K562 (cell line): Measurements from ENCODE around the gene ANAPC2. TPM values are rescaled to one million over a fixed set of nuclear protein-coding genes. Genes with fewer than 3 reads are reported as not detected.
A peak's percentile ranks its signal among the peaks of the same experiment; 100 is the strongest.

Experiments used
- ESRRB ChIP-seq: fragments of 250-450 bp; sonication (Bioruptor Pico); IDR thresholded peaks from 2 replicates; pipeline ENCODE4 v1.5.0; 2020; ENCODE audit warnings: mild to moderate bottlenecking, moderate library complexity, borderline replicate concordance
- KHSRP ChIP-seq: fragments of 450-650 bp; IDR thresholded peaks from 2 replicates; pipeline ENCODE4 v1.6.1; 2017
- NUFIP1 ChIP-seq: fragments of 450-650 bp; IDR thresholded peaks from 2 replicates; pipeline ENCODE4 v1.6.1; 2018; ENCODE audit not compliant: partially characterized antibody
- PHF20 ChIP-seq: fragments of 450-650 bp; IDR thresholded peaks from 2 replicates; pipeline ENCODE4 v1.6.1; 2018; ENCODE audit not compliant: partially characterized antibody
- PHTF2 ChIP-seq: fragments of 250-450 bp; sonication (Bioruptor Pico); IDR thresholded peaks from 2 replicates; pipeline ENCODE4 v1.5.0; 2021; ENCODE audit warnings: mild to moderate bottlenecking
- RBBP5 ChIP-seq: fragments of 200-600 bp; sonication (generic); IDR thresholded peaks from 2 replicates; pipeline ENCODE4 v1.6.1; 2012; ENCODE audit warnings: borderline replicate concordance, mild to moderate bottlenecking, low read length, control low read depth, inconsistent platforms; ENCODE audit not compliant: insufficient read depth, poor library complexity, severe bottlenecking
- SMARCE1 ChIP-seq: fragments of 450-650 bp; IDR thresholded peaks from 2 replicates; pipeline ENCODE4 v1.7.1; 2016; ENCODE audit warnings: mild to moderate bottlenecking
- TAF1 ChIP-seq: IDR thresholded peaks from 2 replicates; pipeline ENCODE4 v1.6.1; 2011; ENCODE audit warnings: mild to moderate bottlenecking, low read length, moderate library complexity; ENCODE audit not compliant: insufficient read depth, control insufficient read depth, severe bottlenecking; ENCODE audit errors: extremely low read depth
- TBP ChIP-seq: optimal IDR thresholded peaks from 2 replicates; pipeline ENCODE3; 2011; ENCODE audit warnings: low read depth, low read length, improper control_type of control experiment
- TRIM24 ChIP-seq, 2 experiments: fragments of 450-650 bp; IDR thresholded peaks; 2 replicates each; pipeline ENCODE4 v1.6.1; 2016
- ZNF165 ChIP-seq: fragments of 250-450 bp; sonication (Bioruptor Pico); IDR thresholded peaks from 2 replicates; pipeline ENCODE4 v1.4.0; 2020; ENCODE audit warnings: borderline replicate concordance
- ZNF311 ChIP-seq: fragments of 250-450 bp; sonication (Bioruptor Pico); IDR thresholded peaks from 2 replicates; pipeline ENCODE4 v1.4.0; 2020; ENCODE audit warnings: mild to moderate bottlenecking, moderate library complexity
- ZNF75A ChIP-seq: fragments of 450-650 bp; formaldehyde crosslinking; IDR thresholded peaks from 2 replicates; pipeline ENCODE4 v1.4.0; 2020; ENCODE audit warnings: mild to moderate bottlenecking
- ZSCAN29 ChIP-seq: fragments of 450-650 bp; IDR thresholded peaks from 2 replicates; pipeline ENCODE4 v1.6.1; 2017
- ZSCAN32 ChIP-seq: fragments of 450-650 bp; formaldehyde crosslinking; IDR thresholded peaks from 2 replicates; pipeline ENCODE4 v1.4.0; 2020; ENCODE audit warnings: mild to moderate bottlenecking, moderate library complexity
- polyA plus RNA-seq, 8 experiments: library from polyadenylated mRNA; depleted of rRNA in 4 of 8; stranded (reverse) in 5 of 8; unstranded in 3 of 8; fragments of >200 nt; fragmentation: Nextera tagmentation in 2 of 8; fragmentation: Illumina TruSeq in 1 of 8; extraction: Ambion mirVana in 2 of 8; extraction: Trizol in 1 of 8; gene quantifications; 2 replicates each; pipeline versions ENCODE4 v1.2.1 to v1.2.3, GENCODE V29; 2011 to 2014; ENCODE audit warnings: inconsistent platforms in 1 of 8, missing spikeins in 1 of 8
- total RNA-seq, 7 experiments: library from RNA; depleted of rRNA in 6 of 7; stranded (reverse); fragments of >200 nt in 6 of 7; fragmentation: Illumina TruSeq in 2 of 7; extraction: Trizol in 2 of 7; gene quantifications; 2 replicates each; pipeline versions ENCODE4 v1.2.1 to v1.2.3, GENCODE V29; 2011 to 2021; ENCODE audit warnings: low replicate concordance in 1 of 7
- TF ChIP-seq, protein P1 (sequence below), 2 experiments: fragments of 450-650 bp; conservative IDR thresholded peaks; 2 replicates each; pipeline ENCODE4 v1.6.1; 2017; ENCODE audit warnings: mild to moderate bottlenecking in 2 of 2, moderate library complexity in 2 of 2
- TF ChIP-seq, protein P2 (sequence below): fragments of 450-650 bp; IDR thresholded peaks from 2 replicates; pipeline ENCODE4 v1.6.1; 2017; ENCODE audit warnings: mild to moderate bottlenecking, moderate library complexity
- TF ChIP-seq, protein P3 (sequence below), 2 experiments: fragments of 150-350 bp in 1 of 2; IDR thresholded peaks; 2 replicates each; pipeline ENCODE4 v1.6.1; 2012 to 2016; ENCODE audit warnings: low read depth in 2 of 2, low read length in 2 of 2, mild to moderate bottlenecking in 1 of 2, moderate library complexity in 1 of 2
- TF ChIP-seq, protein P4 (sequence below): fragments of 250-450 bp; sonication (Bioruptor Pico); IDR thresholded peaks from 2 replicates; pipeline ENCODE4 v1.9.0; 2021; ENCODE audit warnings: mild to moderate bottlenecking
- TF ChIP-seq, protein P5 (sequence below), 2 experiments: fragments of 450-650 bp in 1 of 2; sonication (generic) in 1 of 2; formaldehyde crosslinking in 1 of 2; IDR thresholded peaks in 1 of 2; conservative IDR thresholded peaks in 1 of 2; 2 replicates each; pipeline versions ENCODE4 v1.6.1 to v1.8.1; 2016 to 2023; ENCODE audit warnings: mild to moderate bottlenecking in 2 of 2, moderate library complexity in 2 of 2, inconsistent platforms in 1 of 2, missing genetic modification reagents in 1 of 2
- TF ChIP-seq, protein P6 (sequence below): fragments of 250-450 bp; sonication (Bioruptor Pico); IDR thresholded peaks from 2 replicates; pipeline ENCODE4 v1.8.0; 2021; ENCODE audit warnings: moderate library complexity, mild to moderate bottlenecking, inconsistent platforms

Gene ANAPC2
- total and polyA plus RNA-seq, 9 of the 15 experiments (the other 6 are each of a cell fraction or from before 2014, with no cell fraction given), result 0.11 to 56.5 (median 17.1) TPM; not detected in 1

DNA sequence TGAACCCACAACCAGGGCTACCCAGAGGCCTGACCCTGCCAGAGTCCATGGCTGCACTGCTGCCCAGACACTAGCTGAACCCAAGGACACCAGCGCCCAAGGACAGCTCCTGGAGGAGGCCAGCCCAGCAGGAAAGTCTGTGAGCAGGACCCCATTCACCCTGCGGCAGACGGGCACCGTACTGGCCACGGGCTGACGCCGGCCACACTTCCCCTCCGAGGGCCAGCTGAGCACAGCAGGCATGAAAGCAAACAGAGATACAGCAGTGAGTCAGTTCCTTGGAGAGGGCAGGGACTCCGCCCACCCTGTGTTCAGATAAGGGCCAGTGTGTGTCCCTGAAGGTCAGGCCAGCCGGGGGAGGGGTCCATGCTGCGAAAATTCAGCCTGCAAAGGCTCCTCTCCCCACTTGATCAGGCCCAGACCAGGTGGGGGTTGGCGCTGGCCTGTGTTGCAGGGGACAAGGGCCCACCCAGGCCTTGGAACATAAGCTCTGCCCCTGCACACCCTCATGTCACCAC, 30.5 kb upstream of the ANAPC2 start (continued):
- TF ChIP-seq, protein P1, sequence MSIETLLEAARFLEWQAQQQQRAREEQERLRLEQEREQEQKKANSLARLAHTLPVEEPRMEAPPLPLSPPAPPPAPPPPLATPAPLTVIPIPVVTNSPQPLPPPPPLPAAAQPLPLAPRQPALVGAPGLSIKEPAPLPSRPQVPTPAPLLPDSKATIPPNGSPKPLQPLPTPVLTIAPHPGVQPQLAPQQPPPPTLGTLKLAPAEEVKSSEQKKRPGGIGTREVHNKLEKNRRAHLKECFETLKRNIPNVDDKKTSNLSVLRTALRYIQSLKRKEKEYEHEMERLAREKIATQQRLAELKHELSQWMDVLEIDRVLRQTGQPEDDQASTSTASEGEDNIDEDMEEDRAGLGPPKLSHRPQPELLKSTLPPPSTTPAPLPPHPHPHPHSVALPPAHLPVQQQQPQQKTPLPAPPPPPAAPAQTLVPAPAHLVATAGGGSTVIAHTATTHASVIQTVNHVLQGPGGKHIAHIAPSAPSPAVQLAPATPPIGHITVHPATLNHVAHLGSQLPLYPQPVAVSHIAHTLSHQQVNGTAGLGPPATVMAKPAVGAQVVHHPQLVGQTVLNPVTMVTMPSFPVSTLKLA (conservative IDR thresholded peaks at IDR 0.05), result peak; percentile 54 to 81
- TF ChIP-seq ZSCAN29 (no peak), PHTF2 (CRISPR knock-in tag) (no peak), TAF1 (peak; percentile 50), TBP (peak; percentile 22), KHSRP (no peak), SMARCE1 (peak; percentile 93), ZNF75A (CRISPR knock-in tag) (0 out of 2 replicates have a peak, but pooled peaks have one; percentile 49), ZSCAN32 (peak; percentile 55; the same call in 1 of the 2 replicates), ZNF165 (peak; percentile 84; the same call in 1 of the 2 replicates), PHF20 (no peak), ZNF311 (CRISPR knock-in tag) (peak; percentile 71; the same call in 1 of the 2 replicates), TRIM24 (IDR thresholded peaks at IDR 0.05) (peak in 1 of 2 experiments; percentile 59; a peak in 2 of 4 replicates), RBBP5 (peak; percentile 33), ESRRB (CRISPR knock-in tag) (no peak), NUFIP1 (no peak)
- TF ChIP-seq, protein P2, sequence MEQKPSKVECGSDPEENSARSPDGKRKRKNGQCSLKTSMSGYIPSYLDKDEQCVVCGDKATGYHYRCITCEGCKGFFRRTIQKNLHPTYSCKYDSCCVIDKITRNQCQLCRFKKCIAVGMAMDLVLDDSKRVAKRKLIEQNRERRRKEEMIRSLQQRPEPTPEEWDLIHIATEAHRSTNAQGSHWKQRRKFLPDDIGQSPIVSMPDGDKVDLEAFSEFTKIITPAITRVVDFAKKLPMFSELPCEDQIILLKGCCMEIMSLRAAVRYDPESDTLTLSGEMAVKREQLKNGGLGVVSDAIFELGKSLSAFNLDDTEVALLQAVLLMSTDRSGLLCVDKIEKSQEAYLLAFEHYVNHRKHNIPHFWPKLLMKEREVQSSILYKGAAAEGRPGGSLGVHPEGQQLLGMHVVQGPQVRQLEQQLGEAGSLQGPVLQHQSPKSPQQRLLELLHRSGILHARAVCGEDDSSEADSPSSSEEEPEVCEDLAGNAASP, result no peak
- TF ChIP-seq, protein P3, sequence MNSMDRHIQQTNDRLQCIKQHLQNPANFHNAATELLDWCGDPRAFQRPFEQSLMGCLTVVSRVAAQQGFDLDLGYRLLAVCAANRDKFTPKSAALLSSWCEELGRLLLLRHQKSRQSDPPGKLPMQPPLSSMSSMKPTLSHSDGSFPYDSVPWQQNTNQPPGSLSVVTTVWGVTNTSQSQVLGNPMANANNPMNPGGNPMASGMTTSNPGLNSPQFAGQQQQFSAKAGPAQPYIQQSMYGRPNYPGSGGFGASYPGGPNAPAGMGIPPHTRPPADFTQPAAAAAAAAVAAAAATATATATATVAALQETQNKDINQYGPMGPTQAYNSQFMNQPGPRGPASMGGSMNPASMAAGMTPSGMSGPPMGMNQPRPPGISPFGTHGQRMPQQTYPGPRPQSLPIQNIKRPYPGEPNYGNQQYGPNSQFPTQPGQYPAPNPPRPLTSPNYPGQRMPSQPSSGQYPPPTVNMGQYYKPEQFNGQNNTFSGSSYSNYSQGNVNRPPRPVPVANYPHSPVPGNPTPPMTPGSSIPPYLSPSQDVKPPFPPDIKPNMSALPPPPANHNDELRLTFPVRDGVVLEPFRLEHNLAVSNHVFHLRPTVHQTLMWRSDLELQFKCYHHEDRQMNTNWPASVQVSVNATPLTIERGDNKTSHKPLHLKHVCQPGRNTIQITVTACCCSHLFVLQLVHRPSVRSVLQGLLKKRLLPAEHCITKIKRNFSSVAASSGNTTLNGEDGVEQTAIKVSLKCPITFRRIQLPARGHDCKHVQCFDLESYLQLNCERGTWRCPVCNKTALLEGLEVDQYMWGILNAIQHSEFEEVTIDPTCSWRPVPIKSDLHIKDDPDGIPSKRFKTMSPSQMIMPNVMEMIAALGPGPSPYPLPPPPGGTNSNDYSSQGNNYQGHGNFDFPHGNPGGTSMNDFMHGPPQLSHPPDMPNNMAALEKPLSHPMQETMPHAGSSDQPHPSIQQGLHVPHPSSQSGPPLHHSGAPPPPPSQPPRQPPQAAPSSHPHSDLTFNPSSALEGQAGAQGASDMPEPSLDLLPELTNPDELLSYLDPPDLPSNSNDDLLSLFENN (IDR thresholded peaks at IDR 0.05; ENCODE audit: low read depth in 2 of 2, low read length in 2 of 2), result 0 out of 4 replicates have a peak, but pooled peaks of 1 of the 2 experiments have one; percentile 14
- TF ChIP-seq, protein P4, sequence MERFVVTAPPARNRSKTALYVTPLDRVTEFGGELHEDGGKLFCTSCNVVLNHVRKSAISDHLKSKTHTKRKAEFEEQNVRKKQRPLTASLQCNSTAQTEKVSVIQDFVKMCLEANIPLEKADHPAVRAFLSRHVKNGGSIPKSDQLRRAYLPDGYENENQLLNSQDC, result no peak
- TF ChIP-seq, protein P5, sequence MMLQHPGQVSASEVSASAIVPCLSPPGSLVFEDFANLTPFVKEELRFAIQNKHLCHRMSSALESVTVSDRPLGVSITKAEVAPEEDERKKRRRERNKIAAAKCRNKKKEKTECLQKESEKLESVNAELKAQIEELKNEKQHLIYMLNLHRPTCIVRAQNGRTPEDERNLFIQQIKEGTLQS (IDR thresholded peaks at IDR 0.05), result peak; percentile 77
- TF ChIP-seq, protein P5 (CRISPR knock-in tag; conservative IDR thresholded peaks at IDR 0.05), result 0 out of 2 replicates have a peak, but pooled peaks have one; percentile 27
- TF ChIP-seq, protein P6, sequence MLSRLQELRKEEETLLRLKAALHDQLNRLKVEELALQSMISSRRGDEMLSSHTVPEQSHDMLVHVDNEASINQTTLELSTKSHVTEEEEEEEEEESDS (CRISPR knock-in tag), result no peak
